ENCODE results near the gene ANKRD33. TPM values are rescaled to one million over a fixed set of nuclear protein-coding genes. Genes with fewer than 3 reads are reported as not detected.

The ANKRD33 gene
- total and polyA plus RNA-seq, 2 of the 4 experiments (the other 2 are of a cell fraction), result under 0.01 to 0.03 TPM

DNA sequence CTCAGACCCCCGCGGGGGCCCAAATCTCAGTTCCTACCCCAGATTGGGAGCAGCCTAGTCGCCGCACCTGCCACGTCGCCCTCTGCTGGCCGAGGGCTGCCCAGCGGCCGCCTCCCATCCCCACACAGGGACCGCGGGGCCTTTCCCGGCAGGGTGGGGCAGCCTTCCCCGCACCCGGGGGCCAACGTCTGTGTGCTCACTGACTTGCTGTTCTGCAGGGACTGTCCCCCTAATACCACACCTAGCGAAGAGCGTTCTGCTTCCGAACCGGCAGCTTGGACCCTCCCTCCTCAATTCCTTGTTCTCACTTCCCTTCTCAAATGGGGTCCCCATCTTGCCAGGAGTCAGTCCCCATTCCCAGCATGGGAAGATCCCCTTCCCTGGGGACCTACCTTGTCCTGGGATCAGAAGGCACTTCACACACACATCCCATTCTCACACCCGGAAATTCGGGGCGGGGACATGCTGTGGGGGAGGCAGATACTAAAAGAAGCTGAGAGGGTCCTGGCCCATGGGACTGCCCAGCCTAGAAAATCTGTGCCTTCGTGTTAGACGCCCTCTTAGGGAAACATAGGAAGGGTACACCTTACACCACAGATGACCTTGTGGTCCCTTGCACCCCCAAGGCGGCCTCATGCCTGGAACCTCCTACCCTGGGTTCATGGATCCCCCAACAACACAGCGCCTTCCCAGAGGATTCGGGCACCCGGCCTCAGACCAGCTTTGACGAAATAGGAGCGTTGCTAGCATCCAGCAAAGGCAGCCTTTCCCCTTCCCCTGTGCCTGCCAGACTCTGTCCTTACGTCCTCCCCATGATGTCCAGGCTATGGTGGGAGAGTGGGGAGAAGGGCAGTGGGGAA lies 35.8 kb downstream of the ANKRD33 start:
- intact Hi-C loops (cut with micrococcal nuclease) (loop anchor here (1.0 to 2.0 kb wide), 2 partner anchors 28 to 57 kb away; no protein-coding TSS in a partner anchor), in situ Hi-C loops (cut with MboI; ENCODE audit: low sequenced_read_pairs) (no loop called here), dilution Hi-C loops (cut with HindIII; ENCODE audit: low sequenced_read_pairs, unreplicated experiment) (no loop called here)
- POLR2A ChIA-PET (ENCODE audit: unreplicated experiment), result no interaction called here
- H4K91ac ChIP-seq (ENCODE audit: insufficient read depth, low read depth, low read length), result peak overlapping the region; percentile 58; the same call in 1 of the 2 replicates
- H3K18ac ChIP-seq (ENCODE audit: low read depth, low read length), result no peak overlapping the region; the same call in 1 of the 2 replicates
- H3K9ac ChIP-seq (ENCODE audit: low read depth, low read length), result no peak overlapping the region
- DNase-seq (no peak), ATAC-seq (ENCODE audit: low read depth) (peak; percentile 73)
- peak overlapping the region; percentile 78 to 85; a peak in 3 of 4 replicates for H4K8ac ChIP-seq (ENCODE audit: low read depth in 2 of 2, low read length in 2 of 2)
- no peaks in the 10 kb centered on the region for H3K9me3 ChIP-seq (ENCODE audit: control insufficient read depth, insufficient read depth, low read length)
- no peaks in the 10 kb centered on the region for H4K20me1 ChIP-seq (ENCODE audit: insufficient read depth, low read length)
- no peak overlapping the region for H2BK5ac ChIP-seq (ENCODE audit: low read depth, low read length, poor library complexity, severe bottlenecking)
- peak overlapping the region; percentile 76 for H3K4ac ChIP-seq (ENCODE audit: low read depth, low read length)
- peak overlapping the region; percentile 69; the same call in 1 of the 2 replicates for H2BK120ac ChIP-seq (ENCODE audit: low read depth, low read length)
- no peaks in the 10 kb centered on the region for H3K36me3 ChIP-seq (ENCODE audit: control insufficient read depth, insufficient read depth, low read length)
- no peaks in the 10 kb centered on the region; a peak in 1 of 4 replicates for H3K79me1 ChIP-seq (ENCODE audit: low read depth in 1 of 2, low read length in 2 of 2)
- peak overlapping the region; percentile 44 for H2AK9ac ChIP-seq (replicated peaks; ENCODE audit: low read depth, low read length, poor library complexity)
- peak overlapping the region; percentile 82 for H2AFZ ChIP-seq (replicated peaks; ENCODE audit: low read length, poor library complexity)
- H2BK20ac ChIP-seq (ENCODE audit: low read depth, low read length), result peak overlapping the region; percentile 61; the same call in 1 of the 2 replicates
- peaks cover 10% of the 10 kb centered on the region for H3K4me1 ChIP-seq (ENCODE audit: control insufficient read depth, insufficient read depth, low read length)
- BruUV-seq (replicated peaks), result no TSS peak
- 20% methylated on average over 13 of the region's 31 CpGs; no CpG with 5 or more reads in 1 of the 2 experiments for WGBS, 2 experiments (ENCODE audit: extremely low coverage in 2 of 2, insufficient read length in 1 of 2)
- H3K4me3 ChIP-seq (ENCODE audit: insufficient read depth, low read depth, low read length), result no peak overlapping the region
- no peak overlapping the region for H3K23ac ChIP-seq (ENCODE audit: low read depth, low read length)
- peaks cover 14% of the 10 kb centered on the region; the same call in 1 of the 2 replicates for H3K9me1 ChIP-seq (ENCODE audit: insufficient read depth, low read length)
- peak overlapping the region; percentile 86; the same call in 1 of the 2 replicates for H2AK5ac ChIP-seq (ENCODE audit: low read depth, low read length)
- H4K5ac ChIP-seq (ENCODE audit: low read depth, low read length), result peak overlapping the region; percentile 89
- CTCF ChIA-PET, result interaction anchor here (0.5 to 1.7 kb wide), 5 partner anchors 26 to 1099 kb away, joined by 3 to 8 read pairs (median 4); no protein-coding TSS in a partner anchor
- no peak overlapping the region for H3K27ac ChIP-seq (ENCODE audit: insufficient read depth, low read length)
- peak overlapping the region; percentile 47; the same call in 2 of the 3 replicates for H2BK15ac ChIP-seq (ENCODE audit: low read depth, low read length)
- no peak overlapping the region for H3K56ac ChIP-seq (ENCODE audit: extremely low read depth, insufficient read depth, low read length)
- H3K4me2 ChIP-seq (ENCODE audit: low read depth, low read length), result peak overlapping the region; percentile 32; the same call in 1 of the 2 replicates
- peak overlapping the region; percentile 50 for H3K14ac ChIP-seq (replicated peaks; ENCODE audit: low read depth, low read length)
- TF ChIP-seq RAD21 (IDR thresholded peaks at IDR 0.05; ENCODE audit: low read length), result peak; percentile 60
- TF ChIP-seq NFE2L2 (IDR thresholded peaks at IDR 0.05; ENCODE audit: low read depth, low read length), result no peak
- TF ChIP-seq, protein P1, sequence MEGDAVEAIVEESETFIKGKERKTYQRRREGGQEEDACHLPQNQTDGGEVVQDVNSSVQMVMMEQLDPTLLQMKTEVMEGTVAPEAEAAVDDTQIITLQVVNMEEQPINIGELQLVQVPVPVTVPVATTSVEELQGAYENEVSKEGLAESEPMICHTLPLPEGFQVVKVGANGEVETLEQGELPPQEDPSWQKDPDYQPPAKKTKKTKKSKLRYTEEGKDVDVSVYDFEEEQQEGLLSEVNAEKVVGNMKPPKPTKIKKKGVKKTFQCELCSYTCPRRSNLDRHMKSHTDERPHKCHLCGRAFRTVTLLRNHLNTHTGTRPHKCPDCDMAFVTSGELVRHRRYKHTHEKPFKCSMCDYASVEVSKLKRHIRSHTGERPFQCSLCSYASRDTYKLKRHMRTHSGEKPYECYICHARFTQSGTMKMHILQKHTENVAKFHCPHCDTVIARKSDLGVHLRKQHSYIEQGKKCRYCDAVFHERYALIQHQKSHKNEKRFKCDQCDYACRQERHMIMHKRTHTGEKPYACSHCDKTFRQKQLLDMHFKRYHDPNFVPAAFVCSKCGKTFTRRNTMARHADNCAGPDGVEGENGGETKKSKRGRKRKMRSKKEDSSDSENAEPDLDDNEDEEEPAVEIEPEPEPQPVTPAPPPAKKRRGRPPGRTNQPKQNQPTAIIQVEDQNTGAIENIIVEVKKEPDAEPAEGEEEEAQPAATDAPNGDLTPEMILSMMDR (conservative IDR thresholded peaks at IDR 0.05; ENCODE audit: low read depth, low read length), result peak; percentile 71
- TF ChIP-seq CEBPB (IDR thresholded peaks at IDR 0.05; ENCODE audit: low read depth, low read length), result no peak
- no peak for TF ChIP-seq MAFK (IDR thresholded peaks at IDR 0.05; ENCODE audit: low read depth, low read length)
- TF ChIP-seq SMC3 (IDR thresholded peaks at IDR 0.05; ENCODE audit: low read depth, low read length), result peak; percentile 58
- no peak for TF ChIP-seq FOS (IDR thresholded peaks at IDR 0.05; ENCODE audit: low read depth, low read length)
- H3K27me3 ChIP-seq (ENCODE audit: control insufficient read depth, insufficient read depth, low read length), result no peaks in the 10 kb centered on the region

Measured in IMR-90 (cell line).